MG63 (cell line): ENCODE measurements around the gene SYT13. TPM values are rescaled to one million over a fixed set of nuclear protein-coding genes. Genes with fewer than 3 reads are reported as not detected.
A peak's percentile ranks its signal among the peaks of the same experiment; 100 is the strongest.
"Not testable (repeated sequence)": the region's sequence is repeated elsewhere in the genome, so short reads cannot be mapped to it uniquely, and the experiment has no call there.

Experiments
- DNase-seq: peaks from one replicate; pipeline ENCODE4 v3.0.0-alpha.2; 2020
- H3K27me3 ChIP-seq: fragments of 250-450 bp; sonication (Bioruptor Pico); 2 replicates; pipeline ENCODE4 v1.5.1; 2020; ENCODE audit warnings: mild to moderate bottlenecking, moderate library complexity
- H3K36me3 ChIP-seq: fragments of 250-450 bp; sonication (Bioruptor Pico); 2 replicates; pipeline ENCODE4 v1.5.1; 2020; ENCODE audit warnings: mild to moderate bottlenecking, moderate library complexity
- H3K4me3 ChIP-seq: fragments of 250-450 bp; sonication (Bioruptor Pico); 2 replicates; pipeline ENCODE4 v1.5.1; 2020; ENCODE audit warnings: mild to moderate bottlenecking, moderate library complexity
- H3K9me3 ChIP-seq: fragments of 250-450 bp; sonication (Bioruptor Pico); 2 replicates; pipeline ENCODE4 v1.5.1; 2020; ENCODE audit warnings: mild to moderate bottlenecking, moderate library complexity
- total RNA-seq: library from RNA; depleted of rRNA; stranded (reverse); fragments of >200 nt; shearing (Covaris generic); gene quantifications from 2 replicates; pipeline ENCODE4 v1.2.3, GENCODE V29; 2014; ENCODE audit warnings: low replicate concordance

The SYT13 gene
- total RNA-seq, 1 experiment from 2014 or later = not detected

DNA sequence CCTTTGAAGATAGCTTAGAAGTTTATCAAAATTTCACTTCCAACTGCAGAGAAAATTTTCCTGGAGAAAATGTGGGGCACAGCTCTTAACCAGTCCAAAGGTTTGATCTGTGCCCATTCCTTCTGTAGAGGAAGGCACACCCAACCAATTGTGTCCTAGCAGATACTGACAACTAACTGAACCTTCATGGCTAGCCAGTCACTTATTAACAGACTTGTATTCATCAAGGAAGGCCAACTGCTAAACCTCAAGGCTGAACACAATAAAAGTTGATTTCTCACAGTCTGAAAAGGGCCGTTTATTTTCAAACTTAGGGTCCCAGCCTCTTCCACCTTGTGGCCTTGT is 19.5 kb downstream of the SYT13 start:
- DNase-seq = no peak

GRCh38 chr11:45265969-45266675 is 20.0 kb downstream of the SYT13 start:
- Histone ChIP-seq H3K36me3 (no peaks in the 10 kb centered on the region), H3K27me3 (peaks cover 7% of the 10 kb centered on the region; the same call in 1 of the 2 replicates), H3K9me3 (peaks cover 7% of the 10 kb centered on the region), H3K4me3 (no peak overlapping the region)
- no peak for DNase-seq

More for the DNA sequence above, 19.5 kb downstream of the SYT13 start:
- Histone ChIP-seq H3K27me3 (peaks cover 12% of the 10 kb centered on the region; the same call in 1 of the 2 replicates), H3K4me3 (no peak overlapping the region), H3K9me3 (peaks cover 7% of the 10 kb centered on the region), H3K36me3 (no peaks in the 10 kb centered on the region)

GRCh38 chr11:45264839-45265515 is 21.2 kb downstream of the SYT13 start:
- H3K27me3 ChIP-seq = peaks cover 4% of the 10 kb centered on the region; the same call in 1 of the 2 replicates
- H3K36me3 ChIP-seq = no peaks in the 10 kb centered on the region
- H3K9me3 ChIP-seq = peaks cover 7% of the 10 kb centered on the region
- peak; percentile 81 for DNase-seq
- no peak overlapping the region for H3K4me3 ChIP-seq

- H3K9me3 ChIP-seq = peaks cover 7% of the 10 kb centered on the region
- DNase-seq = no peak
- H3K4me3 ChIP-seq = no peak overlapping the region
- H3K27me3 ChIP-seq = no peaks in the 10 kb centered on the region; the same call in 1 of the 2 replicates
- H3K36me3 ChIP-seq = no peaks in the 10 kb centered on the region
Observed at GRCh38 chr11:45263773-45264172, 22.4 kb downstream of the SYT13 start.

GRCh38 chr11:45262900-45263299 is 23.2 kb downstream of the SYT13 start:
- DNase-seq = peak; percentile 41
- no peaks in the 10 kb centered on the region for H3K36me3 ChIP-seq
- H3K27me3 ChIP-seq = no peaks in the 10 kb centered on the region
- peaks cover 7% of the 10 kb centered on the region for H3K9me3 ChIP-seq
- H3K4me3 ChIP-seq = no peak overlapping the region

DNA sequence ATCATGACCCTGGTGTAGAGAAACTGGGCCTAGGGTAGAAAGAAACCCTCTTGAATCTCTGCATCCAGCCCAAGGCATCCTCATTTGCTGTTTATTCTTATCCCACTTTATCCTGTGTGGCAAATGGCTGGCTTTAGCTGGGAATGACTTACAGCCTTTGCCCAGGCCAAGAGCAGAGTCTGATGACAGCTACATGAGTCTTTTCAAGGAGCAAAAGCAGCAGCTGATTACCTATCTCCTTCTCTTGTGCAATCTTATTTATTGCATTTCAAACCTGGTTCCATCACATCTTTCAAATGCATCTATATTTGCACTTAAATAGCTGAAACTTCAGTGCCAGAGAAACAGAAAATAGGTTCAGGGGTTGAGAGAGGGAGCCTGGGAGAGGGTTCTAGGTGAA is 26.1 kb downstream of the SYT13 start:
- no peaks in the 10 kb centered on the region for H3K36me3 ChIP-seq
- DNase-seq = no peak
- no peak overlapping the region for H3K4me3 ChIP-seq
- peaks cover 7% of the 10 kb centered on the region for H3K9me3 ChIP-seq
- H3K27me3 ChIP-seq = no peaks in the 10 kb centered on the region

DNA sequence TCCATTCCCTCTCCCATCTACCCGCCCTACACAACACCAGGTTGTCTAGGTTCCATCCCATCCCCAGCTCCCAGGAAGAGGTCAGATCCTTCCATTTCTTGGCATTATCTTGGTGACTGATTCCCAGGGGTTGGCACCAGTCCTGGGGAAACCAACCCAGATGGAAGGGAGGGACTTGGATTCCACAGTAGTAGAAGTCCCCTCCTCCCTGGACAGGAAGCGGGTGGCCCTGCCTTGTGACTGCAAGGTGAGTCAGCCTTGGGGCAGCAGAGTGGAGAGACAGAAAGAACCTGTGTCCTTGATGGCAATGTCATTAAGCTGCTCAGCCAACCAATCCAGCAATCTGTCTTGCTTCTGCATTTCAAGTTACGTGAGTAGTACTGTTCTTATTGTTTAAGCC is 26.5 kb downstream of the SYT13 start:
- Histone ChIP-seq H3K36me3 (no peaks in the 10 kb centered on the region), H3K9me3 (peaks cover 6% of the 10 kb centered on the region), H3K4me3 (no peak overlapping the region), H3K27me3 (no peaks in the 10 kb centered on the region)
- peak; percentile 72 for DNase-seq

GRCh38 chr11:45258982-45259530 is 27.1 kb downstream of the SYT13 start:
- no peaks in the 10 kb centered on the region for H3K36me3 ChIP-seq
- H3K4me3 ChIP-seq = no peak overlapping the region
- H3K27me3 ChIP-seq = no peaks in the 10 kb centered on the region
- peaks cover under 1% of the 10 kb centered on the region for H3K9me3 ChIP-seq
- no peak for DNase-seq

DNA sequence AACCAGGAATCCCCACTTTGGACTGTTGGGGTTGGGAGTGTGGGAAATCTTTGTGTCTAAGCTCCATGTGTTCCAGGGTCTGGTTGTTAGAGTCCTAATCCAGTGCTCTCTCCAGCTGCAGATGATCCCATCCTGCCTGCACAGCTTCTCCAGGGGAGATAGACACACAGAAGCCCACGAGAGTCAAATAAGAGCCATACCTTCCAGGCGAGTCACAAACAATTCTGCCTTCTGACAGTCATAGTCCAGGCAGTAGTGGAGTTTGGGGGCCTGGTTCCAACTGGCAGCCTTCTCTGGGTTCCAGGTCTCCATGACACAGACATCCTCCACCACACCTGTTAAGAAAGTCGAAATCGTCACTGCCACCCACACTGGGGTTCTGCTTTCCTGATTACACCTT is 32.1 kb downstream of the SYT13 start:
- Histone ChIP-seq H3K27me3 (no peaks in the 10 kb centered on the region), H3K4me3 (no peak overlapping the region), H3K9me3 (no peaks in the 10 kb centered on the region), H3K36me3 (no peaks in the 10 kb centered on the region)
- peak; percentile 43 for DNase-seq

- no peak for DNase-seq
- no peaks in the 10 kb centered on the region for H3K27me3 ChIP-seq
- H3K36me3 ChIP-seq = no peaks in the 10 kb centered on the region
- no peak overlapping the region for H3K4me3 ChIP-seq
- H3K9me3 ChIP-seq = no peaks in the 10 kb centered on the region
Observed at GRCh38 chr11:45253640-45254039, 32.5 kb downstream of the SYT13 start.

- no peaks in the 10 kb centered on the region for H3K36me3 ChIP-seq
- no peaks in the 10 kb centered on the region for H3K9me3 ChIP-seq
- H3K4me3 ChIP-seq = no peak overlapping the region
- H3K27me3 ChIP-seq = no peaks in the 10 kb centered on the region
- peak; percentile 13 for DNase-seq
Observed at GRCh38 chr11:45252877-45253276, 33.3 kb downstream of the SYT13 start.

- H3K36me3 ChIP-seq = no peaks in the 10 kb centered on the region
- no peaks in the 10 kb centered on the region for H3K9me3 ChIP-seq
- no peak overlapping the region for H3K4me3 ChIP-seq
- H3K27me3 ChIP-seq = no peaks in the 10 kb centered on the region
- peak; percentile 58 for DNase-seq
Observed at GRCh38 chr11:45252134-45252856, 33.8 kb downstream of the SYT13 start.

- no peak overlapping the region for H3K4me3 ChIP-seq
- no peaks in the 10 kb centered on the region for H3K27me3 ChIP-seq
- H3K36me3 ChIP-seq = no peaks in the 10 kb centered on the region
- no peaks in the 10 kb centered on the region for H3K9me3 ChIP-seq
- DNase-seq = peak; percentile 26
Observed at GRCh38 chr11:45250035-45250718, 36.0 kb downstream of the SYT13 start.

DNA sequence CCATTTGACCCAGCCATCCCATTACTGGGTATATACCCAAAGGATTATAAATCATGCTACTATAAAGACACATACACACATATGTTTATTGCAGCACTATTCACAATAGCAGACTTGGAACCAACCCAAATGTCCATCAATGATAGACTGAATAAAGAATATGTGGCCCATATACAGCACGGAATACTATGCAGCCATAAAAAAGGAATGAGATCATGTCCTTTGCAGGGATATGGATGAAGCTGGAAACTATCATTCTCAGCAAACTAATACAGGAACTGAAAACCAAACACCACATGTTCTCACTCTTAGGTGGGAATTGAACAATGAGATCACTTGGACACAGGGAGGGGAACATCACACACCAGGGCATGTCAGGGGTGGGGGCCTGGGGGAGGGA is 36.8 kb downstream of the SYT13 start:
- H3K4me3 ChIP-seq, H3K27me3 ChIP-seq, H3K36me3 ChIP-seq, DNase-seq, H3K9me3 ChIP-seq: not testable (repeated sequence)

DNA sequence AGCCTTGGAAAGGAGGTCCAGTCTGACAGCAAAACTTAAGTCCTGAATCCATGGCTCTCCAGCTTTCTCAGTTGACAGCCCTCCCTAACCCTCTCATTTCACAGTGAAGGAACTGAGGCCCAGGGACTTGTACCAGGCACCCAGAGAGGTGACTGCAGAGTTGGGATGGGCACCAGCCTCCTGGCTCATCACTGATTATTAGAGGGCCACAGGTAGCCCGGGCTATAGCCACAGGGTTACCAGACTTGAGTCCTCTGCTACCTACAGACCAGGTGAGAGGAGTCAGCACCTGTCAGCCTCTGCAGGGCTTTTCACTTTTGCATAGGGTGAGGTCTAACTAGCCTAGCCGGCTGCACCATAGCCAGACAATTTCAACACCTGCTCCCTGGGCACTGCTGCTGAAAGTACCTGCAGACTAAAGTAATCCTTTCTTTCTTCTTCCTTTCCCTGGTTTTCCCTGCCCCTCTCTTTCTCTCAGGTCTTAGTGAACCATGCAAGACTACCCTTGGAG is 37.6 kb downstream of the SYT13 start:
- no peaks in the 10 kb centered on the region for H3K9me3 ChIP-seq
- no peaks in the 10 kb centered on the region for H3K36me3 ChIP-seq
- H3K27me3 ChIP-seq = no peaks in the 10 kb centered on the region
- no peak overlapping the region for H3K4me3 ChIP-seq
- DNase-seq = no peak

DNA sequence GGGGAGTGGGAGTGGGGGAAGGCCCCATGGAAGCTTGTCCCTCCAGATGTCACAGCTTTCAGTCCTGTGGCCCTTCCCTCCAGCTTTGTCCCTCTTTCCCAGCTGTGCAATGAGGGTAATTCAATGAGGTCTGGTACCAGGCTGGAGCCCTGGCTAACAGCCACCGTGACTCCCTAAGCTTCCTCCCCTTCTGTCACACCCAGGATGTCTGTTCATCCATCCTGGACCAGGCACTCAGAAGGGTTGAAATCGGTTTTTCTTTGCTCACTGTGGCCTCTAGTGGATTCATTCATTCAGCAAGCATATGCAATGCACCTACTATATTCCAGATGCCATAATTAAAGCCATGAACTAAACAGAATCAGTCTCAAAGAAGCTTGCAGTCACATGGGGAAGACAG is 38.7 kb downstream of the SYT13 start:
- H3K36me3 ChIP-seq = no peaks in the 10 kb centered on the region
- DNase-seq = peak; percentile 27
- no peaks in the 10 kb centered on the region for H3K9me3 ChIP-seq
- H3K4me3 ChIP-seq = no peak overlapping the region
- H3K27me3 ChIP-seq = no peaks in the 10 kb centered on the region
